ENCODE data around the gene ERO1B.

Gene ERO1B

DNA sequence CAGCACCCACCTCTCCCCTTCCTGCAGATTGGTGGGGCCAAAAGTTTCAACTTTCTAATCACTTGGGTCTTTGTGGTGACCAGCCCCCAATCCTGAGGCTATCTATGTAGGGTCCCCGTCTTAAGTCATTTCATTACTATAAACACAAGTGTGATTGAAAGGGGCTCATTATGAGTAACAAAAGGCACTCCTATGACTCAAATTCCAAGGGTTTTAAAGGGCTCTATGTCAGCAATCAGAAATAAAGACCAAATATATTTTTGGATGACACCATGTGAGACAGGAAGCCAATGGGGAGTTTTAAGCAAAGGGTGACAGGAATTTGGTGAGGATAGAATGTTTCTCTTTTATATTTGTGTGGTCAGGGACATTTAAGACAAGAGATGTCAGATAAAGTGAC, 6.2 kb downstream of the ERO1B start:
- TF ChIP-seq, protein P1, sequence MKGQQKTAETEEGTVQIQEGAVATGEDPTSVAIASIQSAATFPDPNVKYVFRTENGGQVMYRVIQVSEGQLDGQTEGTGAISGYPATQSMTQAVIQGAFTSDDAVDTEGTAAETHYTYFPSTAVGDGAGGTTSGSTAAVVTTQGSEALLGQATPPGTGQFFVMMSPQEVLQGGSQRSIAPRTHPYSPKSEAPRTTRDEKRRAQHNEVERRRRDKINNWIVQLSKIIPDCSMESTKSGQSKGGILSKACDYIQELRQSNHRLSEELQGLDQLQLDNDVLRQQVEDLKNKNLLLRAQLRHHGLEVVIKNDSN (IDR thresholded peaks at IDR 0.05) = no peak
- no peak for TF ChIP-seq FOXM1 (IDR thresholded peaks at IDR 0.05; ENCODE audit: borderline replicate concordance, low read depth)

DNA sequence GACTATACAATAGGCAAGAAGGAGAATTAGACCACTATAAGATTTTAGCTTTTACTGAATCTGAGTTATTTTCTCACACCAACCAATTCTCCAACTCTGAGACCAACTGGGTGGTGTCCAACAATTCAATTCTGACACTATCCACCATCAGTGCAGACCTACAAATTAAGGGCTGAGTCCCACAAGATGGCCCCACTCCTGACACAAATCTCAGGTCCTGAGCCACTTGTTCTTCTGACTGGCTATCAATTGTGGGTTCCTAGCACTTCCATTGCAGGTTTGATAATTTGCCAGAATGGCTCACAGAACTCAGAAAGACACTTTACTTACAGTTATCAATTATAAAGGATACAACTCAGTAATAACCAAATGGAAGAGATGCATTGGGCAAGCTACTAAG, 6.7 kb downstream of the ERO1B start:
- TF ChIP-seq, protein P2, sequence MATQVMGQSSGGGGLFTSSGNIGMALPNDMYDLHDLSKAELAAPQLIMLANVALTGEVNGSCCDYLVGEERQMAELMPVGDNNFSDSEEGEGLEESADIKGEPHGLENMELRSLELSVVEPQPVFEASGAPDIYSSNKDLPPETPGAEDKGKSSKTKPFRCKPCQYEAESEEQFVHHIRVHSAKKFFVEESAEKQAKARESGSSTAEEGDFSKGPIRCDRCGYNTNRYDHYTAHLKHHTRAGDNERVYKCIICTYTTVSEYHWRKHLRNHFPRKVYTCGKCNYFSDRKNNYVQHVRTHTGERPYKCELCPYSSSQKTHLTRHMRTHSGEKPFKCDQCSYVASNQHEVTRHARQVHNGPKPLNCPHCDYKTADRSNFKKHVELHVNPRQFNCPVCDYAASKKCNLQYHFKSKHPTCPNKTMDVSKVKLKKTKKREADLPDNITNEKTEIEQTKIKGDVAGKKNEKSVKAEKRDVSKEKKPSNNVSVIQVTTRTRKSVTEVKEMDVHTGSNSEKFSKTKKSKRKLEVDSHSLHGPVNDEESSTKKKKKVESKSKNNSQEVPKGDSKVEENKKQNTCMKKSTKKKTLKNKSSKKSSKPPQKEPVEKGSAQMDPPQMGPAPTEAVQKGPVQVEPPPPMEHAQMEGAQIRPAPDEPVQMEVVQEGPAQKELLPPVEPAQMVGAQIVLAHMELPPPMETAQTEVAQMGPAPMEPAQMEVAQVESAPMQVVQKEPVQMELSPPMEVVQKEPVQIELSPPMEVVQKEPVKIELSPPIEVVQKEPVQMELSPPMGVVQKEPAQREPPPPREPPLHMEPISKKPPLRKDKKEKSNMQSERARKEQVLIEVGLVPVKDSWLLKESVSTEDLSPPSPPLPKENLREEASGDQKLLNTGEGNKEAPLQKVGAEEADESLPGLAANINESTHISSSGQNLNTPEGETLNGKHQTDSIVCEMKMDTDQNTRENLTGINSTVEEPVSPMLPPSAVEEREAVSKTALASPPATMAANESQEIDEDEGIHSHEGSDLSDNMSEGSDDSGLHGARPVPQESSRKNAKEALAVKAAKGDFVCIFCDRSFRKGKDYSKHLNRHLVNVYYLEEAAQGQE (IDR thresholded peaks at IDR 0.05; ENCODE audit: low read depth) = no peak
- no peak for TF ChIP-seq TEAD4 (IDR thresholded peaks at IDR 0.05)
- TF ChIP-seq, protein P3, sequence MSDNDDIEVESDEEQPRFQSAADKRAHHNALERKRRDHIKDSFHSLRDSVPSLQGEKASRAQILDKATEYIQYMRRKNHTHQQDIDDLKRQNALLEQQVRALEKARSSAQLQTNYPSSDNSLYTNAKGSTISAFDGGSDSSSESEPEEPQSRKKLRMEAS (IDR thresholded peaks at IDR 0.05) = no peak
- no peak for TF ChIP-seq EP300 (IDR thresholded peaks at IDR 0.05; ENCODE audit: borderline replicate concordance)
- no peak for TF ChIP-seq CREB1 (IDR thresholded peaks at IDR 0.05; ENCODE audit: low read depth)

DNA sequence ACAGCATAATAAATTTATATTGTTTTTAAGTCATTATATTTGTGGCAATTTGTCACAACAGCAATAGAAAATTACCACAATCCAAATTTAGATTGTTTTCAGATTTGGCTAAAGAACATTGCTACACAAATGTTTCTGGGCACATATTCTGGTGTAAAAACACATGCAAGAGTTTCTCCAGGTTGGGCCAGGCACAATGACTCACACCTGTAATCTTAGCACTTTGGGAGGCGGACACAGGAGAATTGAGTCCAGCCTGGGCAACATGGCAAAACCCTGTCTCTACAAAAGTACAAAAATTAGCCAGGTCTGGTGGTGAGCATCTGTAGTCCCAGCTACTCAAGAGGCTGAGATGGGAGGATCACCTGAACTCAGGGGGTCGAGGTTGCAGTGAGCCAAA, 8.4 kb downstream of the ERO1B start:
- TF ChIP-seq FOXM1 (IDR thresholded peaks at IDR 0.05; ENCODE audit: borderline replicate concordance, low read depth) (no peak), YY1 (IDR thresholded peaks at IDR 0.05; ENCODE audit: low read depth) (no peak), TCF12 (IDR thresholded peaks at IDR 0.05; ENCODE audit: low read depth) (no peak), NFIC (IDR thresholded peaks at IDR 0.05) (no peak)

DNA sequence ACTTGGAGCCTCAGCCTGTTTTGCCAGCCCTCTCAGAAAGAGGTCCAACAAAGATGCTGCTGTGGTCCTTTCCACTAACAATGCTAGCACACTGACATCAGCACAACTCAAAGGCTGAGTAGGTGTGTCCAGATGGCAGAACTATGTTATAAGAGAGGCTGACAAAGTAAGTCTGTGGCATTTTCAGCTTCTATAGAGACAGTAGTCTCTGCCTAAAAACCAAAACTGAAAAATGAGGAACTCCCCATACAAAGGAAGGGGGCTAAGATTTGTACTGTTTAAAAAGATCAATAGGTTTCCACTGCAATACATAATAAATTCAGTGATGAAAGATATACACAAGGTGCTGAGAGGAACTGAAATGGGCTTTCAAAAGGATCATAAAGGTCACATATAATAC, 12.3 kb downstream of the ERO1B start:
- TF ChIP-seq ZBTB7A (IDR thresholded peaks at IDR 0.05; ENCODE audit: low read depth) (no peak), TAF1 (IDR thresholded peaks at IDR 0.05; ENCODE audit: low read depth) (no peak), EP300 (IDR thresholded peaks at IDR 0.05; ENCODE audit: borderline replicate concordance) (no peak), FOXM1 (IDR thresholded peaks at IDR 0.05; ENCODE audit: borderline replicate concordance, low read depth) (no peak), NFIC (IDR thresholded peaks at IDR 0.05) (no peak), YY1 (IDR thresholded peaks at IDR 0.05; ENCODE audit: low read depth) (no peak), EGR1 (IDR thresholded peaks at IDR 0.05) (no peak), CEBPB (IDR thresholded peaks at IDR 0.05) (no peak), TEAD4 (IDR thresholded peaks at IDR 0.05) (no peak), RAD21 (IDR thresholded peaks at IDR 0.05; ENCODE audit: low read depth) (no peak), CREB1 (IDR thresholded peaks at IDR 0.05; ENCODE audit: low read depth) (no peak), TCF12 (IDR thresholded peaks at IDR 0.05; ENCODE audit: low read depth) (no peak)
- TF ChIP-seq, protein P1 (IDR thresholded peaks at IDR 0.05) = no peak
- TF ChIP-seq, protein P2 (IDR thresholded peaks at IDR 0.05; ENCODE audit: low read depth) = no peak
- TF ChIP-seq, protein P3 (IDR thresholded peaks at IDR 0.05) = no peak

DNA sequence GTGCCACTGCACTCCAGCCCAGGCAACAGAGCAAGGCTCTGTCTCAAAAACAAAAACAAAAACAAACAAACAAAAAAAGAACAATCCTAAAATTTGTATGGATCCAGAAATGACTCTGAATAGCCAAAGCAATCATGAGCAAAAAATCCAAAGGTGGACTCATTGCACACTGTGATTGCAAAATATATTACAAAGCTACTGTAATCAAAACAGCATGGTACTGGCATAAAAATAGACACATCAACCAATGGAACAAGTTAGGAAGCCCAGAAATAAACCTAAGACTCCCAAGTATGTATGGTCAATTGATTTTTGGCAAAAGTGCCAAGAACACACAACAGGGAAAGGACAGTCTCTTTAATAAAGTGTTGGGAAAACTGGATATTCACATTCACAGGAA, 19.9 kb downstream of the ERO1B start:
- TF ChIP-seq EP300 (IDR thresholded peaks at IDR 0.05; ENCODE audit: borderline replicate concordance) = no peak
- TF ChIP-seq, protein P2 (IDR thresholded peaks at IDR 0.05; ENCODE audit: low read depth) = no peak
- TF ChIP-seq FOXM1 (IDR thresholded peaks at IDR 0.05; ENCODE audit: borderline replicate concordance, low read depth) = no peak
- TF ChIP-seq YY1 (IDR thresholded peaks at IDR 0.05; ENCODE audit: low read depth) = no peak
- TF ChIP-seq TCF12 (IDR thresholded peaks at IDR 0.05; ENCODE audit: low read depth) = no peak
- TF ChIP-seq, protein P1 (IDR thresholded peaks at IDR 0.05) = no peak
- TF ChIP-seq RAD21 (IDR thresholded peaks at IDR 0.05; ENCODE audit: low read depth) = no peak
- no peak for TF ChIP-seq ZBTB7A (IDR thresholded peaks at IDR 0.05; ENCODE audit: low read depth)
- no peak for TF ChIP-seq TAF1 (IDR thresholded peaks at IDR 0.05; ENCODE audit: low read depth)
- no peak for TF ChIP-seq NFIC (IDR thresholded peaks at IDR 0.05)
- no peak for TF ChIP-seq TEAD4 (IDR thresholded peaks at IDR 0.05)
- TF ChIP-seq, protein P3 (IDR thresholded peaks at IDR 0.05) = no peak

Data from Ishikawa (cell line).